Thyroid gland (tissue), 4 donors: Measurements from ENCODE around the gene OAS3. TPM values are rescaled to one million over a fixed set of nuclear protein-coding genes. Genes with fewer than 3 reads are reported as not detected.

Experiments
- DNase-seq, 2 donors: peaks; one replicate each; pipeline ENCODE4 v3.0.0-alpha.2; 2019
- H3K27ac ChIP-seq, 3 donors: fragments of 200-600 bp; sonication (generic); 1 replicate in 2 of 3; 2 replicates in 1 of 3; pipeline ENCODE4 v1.5.1; 2016 to 2019; ENCODE audit warnings: mild to moderate bottlenecking in 1 of 3, moderate library complexity in 1 of 3
- H3K27me3 ChIP-seq: fragments of 200-600 bp; sonication (generic); one replicate; pipeline ENCODE4 v1.5.1; 2019
- H3K36me3 ChIP-seq, 2 donors: fragments of 200-600 bp; sonication (generic); one replicate each; pipeline ENCODE4 v1.5.1; 2016 to 2019
- H3K4me1 ChIP-seq, 2 donors: fragments of 200-600 bp; sonication (generic); one replicate each; pipeline ENCODE4 v1.5.1; 2017 to 2019
- H3K4me3 ChIP-seq, 3 donors: fragments of 200-600 bp; sonication (generic); replicated peaks in 1 of 3; 1 replicate in 2 of 3; 2 replicates in 1 of 3; pipeline ENCODE4 v1.5.1; 2016; ENCODE audit warnings: mild to moderate bottlenecking in 1 of 3
- H3K9me3 ChIP-seq: fragments of 200-600 bp; sonication (generic); one replicate; pipeline ENCODE4 v1.5.1; 2017
- POLR2A ChIP-seq, 2 donors: fragments of 450-650 bp; IDR thresholded peaks; one replicate each; pipeline ENCODE4 v1.6.1; 2017; ENCODE audit warnings: antibody characterized with exemption in 2 of 2, mild to moderate bottlenecking in 2 of 2, moderate library complexity in 1 of 2
- WGBS, 2 donors: methylation state at CpG; one replicate each; pipeline ENCODE4 v1.1.5; 2017; 5-methylcytosine and 5-hydroxymethylcytosine counted together
- intact Hi-C: fragments of 100-400 bp; cut with DNase I; formaldehyde crosslinking; loops from one replicate; pipeline ENCODE4 v1.15.1; 2023
- total RNA-seq, 4 donors: library from RNA; depleted of rRNA; stranded (reverse); fragments of >200 nt; gene quantifications; one replicate each; pipeline ENCODE4 v1.2.3, GENCODE V29; 2016
- TF ChIP-seq, protein P1 (sequence below), 6 experiments: fragments of 200-600 bp in 3 of 6; fragments of 450-650 bp in 3 of 6; sonication (generic) in 3 of 6; IDR thresholded peaks; one replicate each; pipeline ENCODE4 v1.5.1; 2016 to 2019; ENCODE audit warnings: antibody characterized with exemption in 6 of 6, mild to moderate bottlenecking in 2 of 6, inconsistent platforms in 1 of 6, moderate library complexity in 1 of 6

OAS3 gene
- total RNA-seq, 4 donors from 2014 or later: 3.0 to 7.4 (median 5.7) TPM

- no peaks in the 10 kb centered on the region for H3K27me3 ChIP-seq
- DNase-seq: no peak
- no peaks in the 10 kb centered on the region for H3K4me1 ChIP-seq
- no peaks in the 10 kb centered on the region for H3K9me3 ChIP-seq
- 78 to 91% methylated on average over 6 of the region's 6 CpGs for WGBS, 2 donors
- intact Hi-C loops: no loop called here
- H3K36me3 ChIP-seq: no peaks in the 10 kb centered on the region
- no peak for TF ChIP-seq POLR2A (IDR thresholded peaks at IDR 0.05)
- TF ChIP-seq, protein P1, sequence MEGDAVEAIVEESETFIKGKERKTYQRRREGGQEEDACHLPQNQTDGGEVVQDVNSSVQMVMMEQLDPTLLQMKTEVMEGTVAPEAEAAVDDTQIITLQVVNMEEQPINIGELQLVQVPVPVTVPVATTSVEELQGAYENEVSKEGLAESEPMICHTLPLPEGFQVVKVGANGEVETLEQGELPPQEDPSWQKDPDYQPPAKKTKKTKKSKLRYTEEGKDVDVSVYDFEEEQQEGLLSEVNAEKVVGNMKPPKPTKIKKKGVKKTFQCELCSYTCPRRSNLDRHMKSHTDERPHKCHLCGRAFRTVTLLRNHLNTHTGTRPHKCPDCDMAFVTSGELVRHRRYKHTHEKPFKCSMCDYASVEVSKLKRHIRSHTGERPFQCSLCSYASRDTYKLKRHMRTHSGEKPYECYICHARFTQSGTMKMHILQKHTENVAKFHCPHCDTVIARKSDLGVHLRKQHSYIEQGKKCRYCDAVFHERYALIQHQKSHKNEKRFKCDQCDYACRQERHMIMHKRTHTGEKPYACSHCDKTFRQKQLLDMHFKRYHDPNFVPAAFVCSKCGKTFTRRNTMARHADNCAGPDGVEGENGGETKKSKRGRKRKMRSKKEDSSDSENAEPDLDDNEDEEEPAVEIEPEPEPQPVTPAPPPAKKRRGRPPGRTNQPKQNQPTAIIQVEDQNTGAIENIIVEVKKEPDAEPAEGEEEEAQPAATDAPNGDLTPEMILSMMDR (IDR thresholded peaks at IDR 0.05): no peak
- no peak overlapping the region for H3K27ac ChIP-seq
- no peak overlapping the region for H3K4me3 ChIP-seq
These were observed 39.9 kb upstream of the OAS3 start for GRCh38 chr12:112898380-112898779.

GRCh38 chr12:112900298-112901145 lies 37.8 kb upstream of the OAS3 start:
- no peaks in the 10 kb centered on the region for H3K9me3 ChIP-seq
- TF ChIP-seq, protein P1 (IDR thresholded peaks at IDR 0.05): peak in 5 of 6 experiments; percentile 40 to 59 (median 44)
- no peak for TF ChIP-seq POLR2A (IDR thresholded peaks at IDR 0.05)
- H3K27me3 ChIP-seq: no peaks in the 10 kb centered on the region
- peaks cover 0 to 11% of the 10 kb centered on the region in 2 donors for H3K4me1 ChIP-seq
- intact Hi-C loops: no loop called here
- H3K27ac ChIP-seq: no peak overlapping the region
- 89 to 92% methylated on average over 11 of the region's 11 CpGs for WGBS, 2 donors
- DNase-seq: peak; percentile 5 to 14
- H3K4me3 ChIP-seq: no peak overlapping the region
- H3K36me3 ChIP-seq: no peaks in the 10 kb centered on the region

- H3K27ac ChIP-seq: no peak overlapping the region
- TF ChIP-seq, protein P1 (IDR thresholded peaks at IDR 0.05): no peak
- no peak for TF ChIP-seq POLR2A (IDR thresholded peaks at IDR 0.05)
- intact Hi-C loops: no loop called here
- 76 to 80% methylated on average over 2 of the region's 2 CpGs for WGBS, 2 donors
- no peaks in the 10 kb centered on the region for H3K27me3 ChIP-seq
- no peaks in the 10 kb centered on the region for H3K9me3 ChIP-seq
- no peaks in the 10 kb centered on the region for H3K36me3 ChIP-seq
- DNase-seq: no peak
- H3K4me3 ChIP-seq: no peak overlapping the region
- peaks cover 0 to 19% of the 10 kb centered on the region in 2 donors for H3K4me1 ChIP-seq
These were observed 37.0 kb upstream of the OAS3 start for GRCh38 chr12:112901271-112901670.

GRCh38 chr12:112904571-112904970 lies 33.7 kb upstream of the OAS3 start:
- intact Hi-C loops: no loop called here
- no peak for DNase-seq
- Histone ChIP-seq H3K36me3 (no peaks in the 10 kb centered on the region), H3K27ac (no peak overlapping the region), H3K4me3 (no peak overlapping the region), H3K27me3 (no peaks in the 10 kb centered on the region), H3K4me1 (peaks cover 0 to 33% of the 10 kb centered on the region in 2 donors), H3K9me3 (no peaks in the 10 kb centered on the region)
- no peak for TF ChIP-seq POLR2A (IDR thresholded peaks at IDR 0.05)
- TF ChIP-seq, protein P1 (IDR thresholded peaks at IDR 0.05): no peak

- WGBS, 2 donors: 82 to 87% methylated on average over 4 of the region's 4 CpGs
- Histone ChIP-seq H3K4me3 (no peak overlapping the region), H3K36me3 (no peaks in the 10 kb centered on the region), H3K27ac (no peak overlapping the region), H3K27me3 (no peaks in the 10 kb centered on the region), H3K4me1 (peaks cover 0 to 33% of the 10 kb centered on the region in 2 donors), H3K9me3 (no peaks in the 10 kb centered on the region)
- no peak for DNase-seq
- intact Hi-C loops: no loop called here
- no peak for TF ChIP-seq POLR2A (IDR thresholded peaks at IDR 0.05)
- TF ChIP-seq, protein P1 (IDR thresholded peaks at IDR 0.05): no peak
These were observed 32.7 kb upstream of the OAS3 start for GRCh38 chr12:112905451-112906089.
